ENCODE data around the gene CBFB.

DNA sequence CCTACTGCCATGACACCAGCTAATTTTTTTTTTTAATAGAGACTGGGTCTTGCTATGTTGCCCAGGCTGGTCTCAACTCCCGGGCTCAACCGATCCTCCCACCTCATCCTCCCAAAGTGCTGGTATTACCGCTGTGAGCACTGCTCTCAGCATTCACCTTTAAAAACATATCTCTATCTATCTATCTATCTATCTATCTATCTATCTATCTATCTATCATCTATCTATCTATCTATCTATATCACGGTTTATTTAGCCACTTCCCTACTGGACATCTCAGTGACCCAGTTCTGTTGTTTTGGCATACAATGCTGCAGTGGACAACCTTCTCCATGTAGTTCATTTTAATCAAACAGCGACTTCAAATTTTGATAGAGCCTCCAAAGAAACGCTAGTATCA is 79.5 kb downstream of the CBFB start:
- TF ChIP-seq, protein P1, sequence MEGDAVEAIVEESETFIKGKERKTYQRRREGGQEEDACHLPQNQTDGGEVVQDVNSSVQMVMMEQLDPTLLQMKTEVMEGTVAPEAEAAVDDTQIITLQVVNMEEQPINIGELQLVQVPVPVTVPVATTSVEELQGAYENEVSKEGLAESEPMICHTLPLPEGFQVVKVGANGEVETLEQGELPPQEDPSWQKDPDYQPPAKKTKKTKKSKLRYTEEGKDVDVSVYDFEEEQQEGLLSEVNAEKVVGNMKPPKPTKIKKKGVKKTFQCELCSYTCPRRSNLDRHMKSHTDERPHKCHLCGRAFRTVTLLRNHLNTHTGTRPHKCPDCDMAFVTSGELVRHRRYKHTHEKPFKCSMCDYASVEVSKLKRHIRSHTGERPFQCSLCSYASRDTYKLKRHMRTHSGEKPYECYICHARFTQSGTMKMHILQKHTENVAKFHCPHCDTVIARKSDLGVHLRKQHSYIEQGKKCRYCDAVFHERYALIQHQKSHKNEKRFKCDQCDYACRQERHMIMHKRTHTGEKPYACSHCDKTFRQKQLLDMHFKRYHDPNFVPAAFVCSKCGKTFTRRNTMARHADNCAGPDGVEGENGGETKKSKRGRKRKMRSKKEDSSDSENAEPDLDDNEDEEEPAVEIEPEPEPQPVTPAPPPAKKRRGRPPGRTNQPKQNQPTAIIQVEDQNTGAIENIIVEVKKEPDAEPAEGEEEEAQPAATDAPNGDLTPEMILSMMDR (IDR thresholded peaks at IDR 0.05 in 8 of 11, conservative IDR thresholded peaks at IDR 0.05 in 3 of 11) = no peak
- TF ChIP-seq POLR2A (IDR thresholded peaks at IDR 0.05) = no peak
